Omental fat pad (tissue), 4 donors: Measurements from ENCODE around the gene CYB561D2. TPM values are rescaled to one million over a fixed set of nuclear protein-coding genes. Genes with fewer than 3 reads are reported as not detected.
A peak's percentile ranks its signal among the peaks of the same experiment; 100 is the strongest.

Experiments
- ATAC-seq: fragments of 150-250 bp; one replicate; pipeline ENCODE4 v1.9.1; 2016; ENCODE audit warnings: mild to moderate bottlenecking, moderate library complexity; ENCODE audit not compliant: low FRiP score
- DNase-seq: peaks from one replicate; pipeline ENCODE4 v3.0.0-alpha.2; 2019; ENCODE audit warnings: low spot score
- total RNA-seq, 4 donors: library from RNA; depleted of rRNA; stranded (reverse); fragments of >200 nt; gene quantifications; one replicate each; pipeline ENCODE4 v1.1.0, GENCODE V29; 2016
- TF ChIP-seq, protein P1 (sequence below), 3 donors: fragments of 450-650 bp; IDR thresholded peaks; one replicate each; pipeline ENCODE4 v1.5.1; 2016 to 2017; ENCODE audit warnings: antibody characterized with exemption in 3 of 3, mild to moderate bottlenecking in 3 of 3, moderate library complexity in 2 of 3

CYB561D2 gene
- total RNA-seq, 4 donors from 2014 or later: 26.4 to 33.7 (median 30.2) TPM

DNA sequence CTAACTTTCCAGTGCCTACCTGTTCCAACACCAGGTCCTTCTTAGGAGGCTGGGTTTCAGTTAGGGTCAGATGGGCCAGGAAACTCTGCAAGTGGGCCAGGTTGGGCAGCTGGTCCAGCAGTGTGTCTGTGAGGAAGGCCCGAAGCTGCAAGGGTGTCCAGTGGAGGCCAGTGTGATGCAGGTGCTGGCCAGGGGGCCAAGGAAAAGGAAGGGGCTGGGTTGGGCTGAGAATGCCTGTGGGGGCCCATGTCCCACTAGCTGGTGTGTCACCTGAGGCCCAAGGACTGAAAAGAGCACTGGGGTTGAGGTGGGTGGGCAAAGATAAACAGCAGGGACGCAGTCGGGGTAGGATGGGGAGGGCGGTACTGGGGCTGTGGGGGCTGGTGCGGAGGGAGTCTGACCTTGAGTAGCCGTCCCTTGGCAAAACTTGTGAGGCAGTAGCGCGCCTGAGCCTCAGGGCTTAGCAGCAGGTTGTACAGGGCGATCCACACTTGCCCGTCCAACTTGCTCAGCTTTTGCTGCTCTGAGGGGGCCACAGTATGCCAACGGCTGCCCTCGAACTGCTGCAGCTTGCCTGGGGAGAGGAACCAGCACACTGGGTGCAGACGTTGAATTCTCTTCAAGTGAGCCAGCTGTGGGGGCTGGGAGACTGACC, 8.5 kb upstream of the CYB561D2 start:
- ATAC-seq: no peak
- no peak for DNase-seq
- TF ChIP-seq, protein P1, sequence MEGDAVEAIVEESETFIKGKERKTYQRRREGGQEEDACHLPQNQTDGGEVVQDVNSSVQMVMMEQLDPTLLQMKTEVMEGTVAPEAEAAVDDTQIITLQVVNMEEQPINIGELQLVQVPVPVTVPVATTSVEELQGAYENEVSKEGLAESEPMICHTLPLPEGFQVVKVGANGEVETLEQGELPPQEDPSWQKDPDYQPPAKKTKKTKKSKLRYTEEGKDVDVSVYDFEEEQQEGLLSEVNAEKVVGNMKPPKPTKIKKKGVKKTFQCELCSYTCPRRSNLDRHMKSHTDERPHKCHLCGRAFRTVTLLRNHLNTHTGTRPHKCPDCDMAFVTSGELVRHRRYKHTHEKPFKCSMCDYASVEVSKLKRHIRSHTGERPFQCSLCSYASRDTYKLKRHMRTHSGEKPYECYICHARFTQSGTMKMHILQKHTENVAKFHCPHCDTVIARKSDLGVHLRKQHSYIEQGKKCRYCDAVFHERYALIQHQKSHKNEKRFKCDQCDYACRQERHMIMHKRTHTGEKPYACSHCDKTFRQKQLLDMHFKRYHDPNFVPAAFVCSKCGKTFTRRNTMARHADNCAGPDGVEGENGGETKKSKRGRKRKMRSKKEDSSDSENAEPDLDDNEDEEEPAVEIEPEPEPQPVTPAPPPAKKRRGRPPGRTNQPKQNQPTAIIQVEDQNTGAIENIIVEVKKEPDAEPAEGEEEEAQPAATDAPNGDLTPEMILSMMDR (IDR thresholded peaks at IDR 0.05): no peak

DNA sequence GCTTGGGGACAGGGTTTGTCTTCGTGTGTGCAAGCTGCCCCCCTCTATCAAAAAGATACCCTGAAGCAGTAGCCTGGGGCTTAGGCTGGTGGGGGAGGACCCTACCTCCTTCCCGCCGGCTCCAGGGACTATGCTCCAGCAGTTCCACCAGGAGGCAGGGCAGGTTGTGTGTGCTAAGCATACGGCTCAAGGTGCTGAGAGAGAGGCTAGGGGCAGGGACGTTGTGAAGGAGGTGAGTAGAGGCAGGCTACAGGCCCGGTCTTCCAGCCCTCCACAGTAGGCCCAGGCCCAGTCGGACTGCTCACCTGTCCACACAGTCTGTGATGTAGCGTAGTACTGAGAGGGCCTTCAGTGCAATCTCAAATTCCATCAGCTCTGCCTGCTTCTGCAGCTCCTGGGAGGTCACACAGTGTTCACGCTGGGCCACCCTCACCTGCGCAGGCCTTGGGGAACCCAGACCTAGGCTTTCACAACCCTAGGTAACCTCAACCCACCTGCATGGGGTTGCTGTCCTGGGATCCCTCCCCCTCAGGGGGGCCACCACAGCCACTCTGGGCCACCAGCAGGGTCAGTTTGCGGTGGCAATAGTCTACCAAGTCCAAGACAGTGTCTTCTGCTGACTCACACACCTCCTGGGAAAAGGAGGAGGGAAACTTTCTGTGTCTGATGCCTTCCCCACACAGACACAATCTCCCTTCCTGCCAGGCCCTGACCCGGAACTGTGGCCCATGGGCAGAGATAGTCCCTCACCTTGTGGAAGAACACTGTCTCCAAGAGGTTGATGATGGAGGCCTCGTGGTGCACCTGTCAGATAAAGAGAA, 7.6 kb upstream of the CYB561D2 start:
- ATAC-seq (no peak), DNase-seq (no peak)
- TF ChIP-seq, protein P1 (IDR thresholded peaks at IDR 0.05): no peak

DNA sequence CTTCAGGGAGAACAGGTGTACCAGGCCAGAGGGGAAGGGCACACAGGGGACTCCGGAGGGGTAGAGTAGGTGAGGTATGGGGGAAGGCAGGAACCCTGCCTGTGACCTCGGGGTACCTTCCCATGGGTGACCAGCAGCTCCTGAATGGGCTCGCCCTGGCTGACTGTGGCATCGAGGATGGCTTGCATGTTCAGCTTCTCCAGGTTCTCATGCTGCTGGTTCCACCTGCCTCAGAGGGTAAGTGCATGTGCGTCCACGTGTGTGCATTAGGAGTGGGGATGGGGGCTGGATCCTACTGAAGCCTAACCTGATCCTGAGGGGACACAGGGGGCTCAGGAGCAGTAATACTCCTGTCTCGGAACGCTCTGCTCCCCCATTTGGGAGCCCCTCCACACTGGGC, 5.7 kb upstream of the CYB561D2 start:
- DNase-seq: no peak
- TF ChIP-seq, protein P1 (IDR thresholded peaks at IDR 0.05): no peak
- ATAC-seq: no peak

DNA sequence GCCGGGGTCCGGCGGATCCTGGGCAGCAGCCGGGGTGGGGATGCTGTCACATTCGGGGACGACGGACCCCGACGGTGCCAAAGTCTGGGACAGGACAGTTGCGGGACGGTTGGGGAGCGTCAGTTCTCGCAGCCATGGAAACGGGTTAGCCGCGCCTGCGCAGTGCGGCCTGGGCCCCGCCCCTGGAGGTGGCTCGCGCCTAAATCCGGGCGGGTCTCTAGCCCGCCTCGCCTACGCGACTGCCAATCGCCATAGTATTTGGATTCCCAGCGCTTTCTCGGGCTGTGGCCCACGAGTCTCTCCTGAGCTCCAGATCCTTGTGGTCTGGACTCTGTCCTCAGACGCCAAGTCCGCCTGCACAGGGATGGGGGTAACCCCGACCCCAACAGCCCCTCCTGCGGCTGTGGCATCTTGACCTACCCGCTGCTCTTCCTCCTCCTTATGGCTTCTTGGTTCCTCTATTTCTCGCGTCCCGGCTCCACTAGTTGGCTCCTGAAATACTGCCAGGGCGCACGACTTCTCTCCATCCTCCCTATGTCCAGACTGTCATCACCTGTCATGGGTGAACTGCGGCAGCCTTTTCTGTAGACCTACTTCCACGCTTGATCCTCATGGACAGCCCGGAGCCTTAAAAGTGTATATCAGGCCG, 5.0 kb upstream of the CYB561D2 start, which contains the start of gene ZMYND10:
TSS of gene ZMYND10 (minus strand) at position 147 of the 649 bp plus-strand sequence. CDS start 153 bp downstream, outside the sequence.
- TF ChIP-seq, protein P1 (IDR thresholded peaks at IDR 0.05): no peak
- DNase-seq (no peak), ATAC-seq (peak; percentile 26)

DNA sequence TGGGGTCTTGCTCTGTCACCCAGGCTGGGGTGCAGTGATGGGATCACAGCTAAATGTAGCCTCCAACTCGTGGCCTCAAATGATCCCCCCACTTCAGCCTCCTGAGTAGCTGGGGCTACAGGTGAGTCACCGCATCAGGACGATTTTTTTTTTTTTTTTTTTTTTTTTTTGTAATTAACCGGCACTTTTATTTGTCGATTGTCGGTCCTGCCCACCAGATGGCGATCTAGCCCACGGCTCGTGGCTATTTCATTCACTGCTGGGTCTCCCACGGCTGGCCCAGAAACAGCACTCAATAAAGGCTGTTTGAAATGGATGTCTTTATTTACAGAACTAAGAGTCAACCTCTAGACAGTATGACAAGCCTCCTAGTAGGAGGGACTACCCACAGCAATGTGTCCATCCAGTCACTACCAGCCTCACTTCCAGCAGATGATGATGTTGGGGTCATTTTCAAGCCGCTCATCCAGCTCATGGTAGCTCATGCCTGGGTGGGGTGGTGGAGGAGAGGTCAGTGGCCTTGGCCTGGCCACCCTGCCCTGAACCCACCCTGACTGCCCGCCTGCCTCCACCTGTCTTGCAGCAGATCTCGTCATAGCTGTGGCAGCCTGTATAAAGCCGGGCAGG, 3.4 kb upstream of the CYB561D2 start:
- no peak for ATAC-seq

DNA sequence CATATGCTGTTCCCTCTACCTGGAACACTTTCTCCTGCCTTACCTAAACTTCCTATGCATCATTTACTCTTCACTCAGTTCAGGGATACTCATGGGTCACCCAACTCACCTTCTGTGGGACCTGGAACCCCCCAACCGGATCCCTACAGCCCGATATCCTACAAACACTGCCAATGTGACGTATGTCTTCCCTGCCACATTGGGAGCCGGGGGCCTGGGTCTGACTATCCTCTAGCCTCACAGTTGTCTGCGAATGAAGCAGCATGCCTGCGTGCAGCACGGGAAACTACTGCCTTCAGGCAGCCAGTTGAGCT, 492 bp upstream of the CYB561D2 start:
- DNase-seq (no peak), ATAC-seq (no peak)
- TF ChIP-seq, protein P1 (IDR thresholded peaks at IDR 0.05): no peak

More for the DNA sequence above, 3.4 kb upstream of the CYB561D2 start:
- TF ChIP-seq, protein P1 (IDR thresholded peaks at IDR 0.05): no peak
- DNase-seq: no peak
